Measurements from ENCODE around the gene NRSN1. TPM values are rescaled to one million over a fixed set of nuclear protein-coding genes. Genes with fewer than 3 reads are reported as not detected.
A peak's percentile ranks its signal among the peaks of the same experiment; 100 is the strongest.

NRSN1 gene, protein sequence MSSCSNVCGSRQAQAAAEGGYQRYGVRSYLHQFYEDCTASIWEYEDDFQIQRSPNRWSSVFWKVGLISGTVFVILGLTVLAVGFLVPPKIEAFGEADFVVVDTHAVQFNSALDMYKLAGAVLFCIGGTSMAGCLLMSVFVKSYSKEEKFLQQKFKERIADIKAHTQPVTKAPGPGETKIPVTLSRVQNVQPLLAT
- total RNA-seq (not detected), total RNA-seq (0 reads per million in 29 experiments)
- not detected for total RNA-seq (2013)

DNA sequence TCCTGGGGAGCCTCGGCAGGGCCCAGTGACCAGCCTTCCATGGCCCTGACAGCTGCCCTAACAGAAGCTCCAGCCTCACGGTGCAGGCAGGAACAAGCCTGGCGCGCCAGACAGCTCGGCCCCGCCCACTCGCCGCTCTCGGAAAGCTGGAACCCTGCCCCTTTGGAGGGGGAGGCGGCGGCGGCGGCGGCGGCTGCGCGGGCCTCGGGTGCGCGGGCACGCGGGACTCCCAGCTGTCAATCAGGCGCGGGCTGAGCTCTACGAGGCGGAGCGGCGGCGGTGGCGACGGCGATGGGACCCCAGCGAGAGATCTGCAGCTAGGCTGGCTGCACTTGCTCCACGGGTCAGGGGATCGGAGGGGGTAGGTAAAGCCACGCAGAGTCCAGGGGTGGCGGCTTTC, at the start of gene NRSN1:
Gene NRSN1 (plus strand): TSS at position 236 of the 400 bp plus-strand sequence. CDS start 8,113 bp downstream, outside the sequence.
- Mint-ChIP-seq H3K4me3 (peak within 1 kb of the TSS in 1 of 3 donors; percentile 12), H3K36me3 (no peaks in the 10 kb centered on the region), H3K27me3 (peaks cover 31 to 45% of the 10 kb centered on the region in 2 donors), H3K27ac (no peak within 1 kb of the TSS), H3K4me1 (peaks cover 0 to 8% (median 7%) of the 10 kb centered on the region in 3 donors), H3K9me3 (peaks cover 0 to 8% (median 5%) of the 10 kb centered on the region in 3 donors)
- 8% methylated on average over 33 of the region's 37 CpGs for WGBS (ENCODE audit: insufficient coverage)
- H3K4me3 ChIP-seq (ENCODE audit: control insufficient read depth in 1 of 2, extremely low read depth in 1 of 2, low read length in 1 of 2) = no peak within 1 kb of the TSS
- no peak within 1 kb of the TSS for H3K27ac ChIP-seq (ENCODE audit: low read length)
- H3K4me1 ChIP-seq (ENCODE audit: control insufficient read depth in 1 of 2, extremely low read depth in 1 of 2, insufficient read depth in 2 of 2, low read length in 2 of 2) = no peaks in the 10 kb centered on the region
- H3K27me3 ChIP-seq (replicated peaks in 1 of 2; ENCODE audit: control insufficient read depth in 2 of 2, extremely low read depth in 1 of 2, insufficient read depth in 2 of 2, low read length in 1 of 2) = peaks cover 0 to 2% of the 10 kb centered on the region in 2 experiments
- no peak for DNase-seq
- CTCF ChIA-PET = no interaction called here
- no peaks in the 10 kb centered on the region for H3K36me3 ChIP-seq (ENCODE audit: control insufficient read depth in 2 of 2, extremely low read depth in 1 of 2, insufficient read depth in 1 of 2, low read length in 1 of 2)
- no peak for ATAC-seq (replicated peaks in 1 of 4)
- H3K9me3 ChIP-seq = no peaks in the 10 kb centered on the region
- POLR2A ChIA-PET = no interaction called here

DNA sequence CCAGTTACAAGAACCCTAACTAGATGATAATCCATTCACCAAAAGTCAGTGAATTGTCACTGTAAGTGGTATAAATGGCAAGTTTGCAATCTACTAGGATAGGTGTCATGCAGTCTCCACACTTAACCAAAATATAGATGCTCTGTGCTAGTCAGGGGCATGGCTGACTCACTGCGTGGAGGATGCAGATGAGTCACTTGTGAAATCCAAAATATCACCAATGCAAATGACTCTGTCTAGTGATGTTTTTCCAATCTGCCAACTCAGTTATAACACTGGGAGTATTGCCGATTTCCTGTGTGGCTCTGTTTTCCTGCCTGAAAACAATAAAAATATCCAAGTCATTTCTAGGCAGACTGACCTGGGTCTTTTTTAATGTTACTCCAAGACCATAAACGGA, 47.8 kb upstream of the NRSN1 start:
- H3K4me1 ChIP-seq (ENCODE audit: control insufficient read depth in 1 of 2, extremely low read depth in 1 of 2, insufficient read depth in 2 of 2, low read length in 2 of 2) = no peaks in the 10 kb centered on the region
- H3K36me3 ChIP-seq (ENCODE audit: control insufficient read depth in 2 of 2, extremely low read depth in 1 of 2, insufficient read depth in 1 of 2, low read length in 1 of 2) = no peaks in the 10 kb centered on the region
- no peaks in the 10 kb centered on the region for H3K9me3 ChIP-seq
- H3K27ac Mint-ChIP-seq = no peak overlapping the region
- ChIA-PET POLR2A (no interaction called here), CTCF (no interaction called here)
- no peak overlapping the region for H3K4me3 Mint-ChIP-seq
- 83% methylated on average over 1 of the region's 3 CpGs for WGBS (ENCODE audit: insufficient coverage)
- no peaks in the 10 kb centered on the region for H3K27me3 ChIP-seq (replicated peaks in 1 of 2; ENCODE audit: control insufficient read depth in 2 of 2, extremely low read depth in 1 of 2, insufficient read depth in 2 of 2, low read length in 1 of 2)
- H3K9me3 Mint-ChIP-seq = peaks cover 0 to 5% (median 0%) of the 10 kb centered on the region in 3 donors
- H3K4me1 Mint-ChIP-seq = no peaks in the 10 kb centered on the region
- peaks cover 8 to 10% of the 10 kb centered on the region in 2 donors for H3K27me3 Mint-ChIP-seq
- H3K4me3 ChIP-seq (ENCODE audit: control insufficient read depth in 1 of 2, extremely low read depth in 1 of 2, low read length in 1 of 2) = no peak overlapping the region
- ATAC-seq (replicated peaks in 1 of 4) = no peak
- H3K36me3 Mint-ChIP-seq = no peaks in the 10 kb centered on the region
- DNase-seq = no peak
- no peak overlapping the region for H3K27ac ChIP-seq (ENCODE audit: low read length)

DNA sequence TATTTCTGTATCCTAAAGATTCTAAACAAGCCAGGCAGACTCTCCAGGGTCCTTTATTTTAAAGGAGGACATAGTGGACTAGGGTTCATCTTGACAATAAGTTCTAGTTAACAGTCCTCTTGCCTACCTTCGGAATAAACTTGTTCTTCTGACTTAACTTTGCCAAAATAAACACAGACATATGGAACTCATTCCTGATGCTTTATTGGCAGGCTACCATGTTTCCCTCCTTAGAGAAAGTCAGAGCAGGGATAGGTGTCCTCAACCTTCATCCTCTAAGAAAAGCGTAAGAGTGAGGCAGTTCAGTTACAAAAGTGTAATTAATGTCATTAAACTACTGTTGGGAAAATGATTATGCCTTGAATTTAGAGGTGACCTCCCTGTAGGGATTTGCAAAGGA, 46.9 kb upstream of the NRSN1 start:
- Histone ChIP-seq H3K4me1 (ENCODE audit: control insufficient read depth in 1 of 2, extremely low read depth in 1 of 2, insufficient read depth in 2 of 2, low read length in 2 of 2) (no peaks in the 10 kb centered on the region), H3K4me3 (ENCODE audit: control insufficient read depth in 1 of 2, extremely low read depth in 1 of 2, low read length in 1 of 2) (no peak overlapping the region), H3K9me3 (no peaks in the 10 kb centered on the region), H3K27me3 (replicated peaks in 1 of 2; ENCODE audit: control insufficient read depth in 2 of 2, extremely low read depth in 1 of 2, insufficient read depth in 2 of 2, low read length in 1 of 2) (no peaks in the 10 kb centered on the region), H3K36me3 (ENCODE audit: control insufficient read depth in 2 of 2, extremely low read depth in 1 of 2, insufficient read depth in 1 of 2, low read length in 1 of 2) (no peaks in the 10 kb centered on the region), H3K27ac (ENCODE audit: low read length) (no peak overlapping the region)
- no peak overlapping the region for H3K27ac Mint-ChIP-seq
- no peaks in the 10 kb centered on the region for H3K4me1 Mint-ChIP-seq
- no peaks in the 10 kb centered on the region for H3K36me3 Mint-ChIP-seq
- H3K4me3 Mint-ChIP-seq = no peak overlapping the region
- WGBS (ENCODE audit: insufficient coverage) = no CpG with 5 or more reads among the region's 2 CpGs
- no peak for ATAC-seq (replicated peaks in 1 of 4)
- peaks cover 0 to 5% (median 0%) of the 10 kb centered on the region in 3 donors for H3K9me3 Mint-ChIP-seq
- ChIA-PET POLR2A (no interaction called here), CTCF (no interaction called here)
- H3K27me3 Mint-ChIP-seq = peaks cover 8 to 10% of the 10 kb centered on the region in 2 donors
- DNase-seq = no peak

DNA sequence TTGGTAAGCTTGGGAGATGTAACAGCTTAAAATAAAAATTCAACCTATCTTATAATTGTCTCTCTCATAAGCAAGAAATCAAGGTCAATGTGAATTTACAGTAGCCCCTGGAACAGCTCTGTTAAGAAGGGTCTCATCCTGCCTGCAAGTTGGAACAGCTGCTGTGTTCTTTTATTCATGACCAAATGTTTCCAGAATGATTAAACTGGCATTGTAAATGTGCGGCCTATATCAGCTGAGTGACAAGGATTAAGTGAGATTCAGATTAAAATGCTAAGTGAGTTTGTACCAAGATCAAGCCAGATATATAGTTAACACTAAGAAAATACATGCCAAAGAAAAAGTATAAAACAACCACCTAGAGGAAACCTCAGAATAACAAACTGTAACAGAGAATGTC, 45.3 kb upstream of the NRSN1 start:
- H3K4me1 Mint-ChIP-seq = no peaks in the 10 kb centered on the region
- no CpG with 5 or more reads among the region's 1 CpG for WGBS (ENCODE audit: insufficient coverage)

DNA sequence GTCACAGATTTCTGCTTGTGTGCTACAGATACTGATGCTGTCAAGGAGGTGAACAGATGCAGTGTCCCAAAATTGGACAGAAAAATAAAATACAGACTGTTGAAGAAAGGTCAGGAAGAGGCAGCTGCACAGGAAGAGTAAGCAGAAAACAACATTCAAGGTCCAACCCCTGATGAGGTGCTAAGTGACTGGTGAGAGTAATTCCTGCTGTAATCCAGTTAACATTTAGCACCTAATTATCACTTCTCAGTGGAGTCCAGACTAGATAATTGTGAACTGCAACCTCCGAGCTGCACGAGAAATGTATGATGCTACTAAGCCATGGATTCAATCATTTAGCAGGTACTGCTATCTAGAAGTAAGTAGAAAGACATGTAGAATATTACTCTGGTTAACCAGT, 36.3 kb upstream of the NRSN1 start:
- Mint-ChIP-seq H3K4me1 (no peaks in the 10 kb centered on the region), H3K27ac (no peak overlapping the region), H3K36me3 (no peaks in the 10 kb centered on the region), H3K4me3 (no peak overlapping the region), H3K9me3 (peaks cover 0 to 2% (median 0%) of the 10 kb centered on the region in 3 donors), H3K27me3 (no peaks in the 10 kb centered on the region)
- no peak for DNase-seq
- CTCF ChIA-PET = no interaction called here
- POLR2A ChIA-PET = no interaction called here
- H3K4me1 ChIP-seq (ENCODE audit: control insufficient read depth in 1 of 2, extremely low read depth in 1 of 2, insufficient read depth in 2 of 2, low read length in 2 of 2) = no peaks in the 10 kb centered on the region
- ATAC-seq (replicated peaks in 1 of 4) = no peak
- no CpG with 5 or more reads among the region's 2 CpGs for WGBS (ENCODE audit: insufficient coverage)
- no peaks in the 10 kb centered on the region for H3K36me3 ChIP-seq (ENCODE audit: control insufficient read depth in 2 of 2, extremely low read depth in 1 of 2, insufficient read depth in 1 of 2, low read length in 1 of 2)
- no peak overlapping the region for H3K4me3 ChIP-seq (ENCODE audit: control insufficient read depth in 1 of 2, extremely low read depth in 1 of 2, low read length in 1 of 2)
- H3K9me3 ChIP-seq = no peaks in the 10 kb centered on the region
- no peak overlapping the region for H3K27ac ChIP-seq (ENCODE audit: low read length)
- H3K27me3 ChIP-seq (replicated peaks in 1 of 2; ENCODE audit: control insufficient read depth in 2 of 2, extremely low read depth in 1 of 2, insufficient read depth in 2 of 2, low read length in 1 of 2) = no peaks in the 10 kb centered on the region

More for the DNA sequence above, 45.3 kb upstream of the NRSN1 start:
- Histone ChIP-seq H3K27ac (ENCODE audit: low read length) (no peak overlapping the region), H3K27me3 (replicated peaks in 1 of 2; ENCODE audit: control insufficient read depth in 2 of 2, extremely low read depth in 1 of 2, insufficient read depth in 2 of 2, low read length in 1 of 2) (no peaks in the 10 kb centered on the region), H3K4me1 (ENCODE audit: control insufficient read depth in 1 of 2, extremely low read depth in 1 of 2, insufficient read depth in 2 of 2, low read length in 2 of 2) (no peaks in the 10 kb centered on the region), H3K36me3 (ENCODE audit: control insufficient read depth in 2 of 2, extremely low read depth in 1 of 2, insufficient read depth in 1 of 2, low read length in 1 of 2) (no peaks in the 10 kb centered on the region), H3K4me3 (ENCODE audit: control insufficient read depth in 1 of 2, extremely low read depth in 1 of 2, low read length in 1 of 2) (no peak overlapping the region), H3K9me3 (no peaks in the 10 kb centered on the region)
- H3K4me3 Mint-ChIP-seq = no peak overlapping the region
- peaks cover 8 to 10% of the 10 kb centered on the region in 2 donors for H3K27me3 Mint-ChIP-seq
- ATAC-seq (replicated peaks in 1 of 4) (no peak), DNase-seq (no peak)
- H3K27ac Mint-ChIP-seq = no peak overlapping the region
- no peaks in the 10 kb centered on the region for H3K36me3 Mint-ChIP-seq
- ChIA-PET POLR2A (no interaction called here), CTCF (no interaction called here)
- H3K9me3 Mint-ChIP-seq = peaks cover 0 to 5% (median 0%) of the 10 kb centered on the region in 3 donors

DNA sequence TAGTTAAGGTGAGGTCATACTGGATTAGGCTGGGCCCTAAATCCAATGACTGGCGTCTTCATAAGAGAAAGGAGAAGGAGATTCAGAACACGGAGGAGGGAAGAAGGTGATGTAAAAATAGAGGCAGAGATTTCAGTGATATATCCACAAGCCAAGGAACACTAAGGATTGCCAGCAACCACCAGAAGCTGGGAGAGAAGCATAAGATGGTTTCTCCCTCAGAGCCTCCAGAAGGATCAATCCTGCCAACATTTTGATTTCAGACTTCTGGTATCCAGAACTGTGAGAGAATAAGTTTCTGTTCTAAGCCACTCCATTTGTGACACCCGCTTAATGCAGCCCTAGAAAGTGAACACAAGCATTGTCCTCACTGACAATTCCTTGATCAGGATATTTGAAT, 33.6 kb upstream of the NRSN1 start:
- H3K27me3 Mint-ChIP-seq = peaks cover 6 to 10% of the 10 kb centered on the region in 2 donors
- Histone ChIP-seq H3K4me3 (ENCODE audit: control insufficient read depth in 1 of 2, extremely low read depth in 1 of 2, low read length in 1 of 2) (no peak overlapping the region), H3K9me3 (no peaks in the 10 kb centered on the region), H3K4me1 (ENCODE audit: control insufficient read depth in 1 of 2, extremely low read depth in 1 of 2, insufficient read depth in 2 of 2, low read length in 2 of 2) (no peaks in the 10 kb centered on the region), H3K27ac (ENCODE audit: low read length) (no peak overlapping the region), H3K27me3 (replicated peaks in 1 of 2; ENCODE audit: control insufficient read depth in 2 of 2, extremely low read depth in 1 of 2, insufficient read depth in 2 of 2, low read length in 1 of 2) (no peaks in the 10 kb centered on the region), H3K36me3 (ENCODE audit: control insufficient read depth in 2 of 2, extremely low read depth in 1 of 2, insufficient read depth in 1 of 2, low read length in 1 of 2) (no peaks in the 10 kb centered on the region)
- no peaks in the 10 kb centered on the region for H3K4me1 Mint-ChIP-seq
- H3K36me3 Mint-ChIP-seq = no peaks in the 10 kb centered on the region
- no peak overlapping the region for H3K4me3 Mint-ChIP-seq
- 60% methylated on average over 2 of the region's 3 CpGs for WGBS (ENCODE audit: insufficient coverage)
- no peak for ATAC-seq (replicated peaks in 1 of 4)
- DNase-seq = no peak
- CTCF ChIA-PET = no interaction called here
- POLR2A ChIA-PET = no interaction called here
- no peak overlapping the region for H3K27ac Mint-ChIP-seq
- H3K9me3 Mint-ChIP-seq = peaks cover 0 to 2% (median 0%) of the 10 kb centered on the region in 3 donors

DNA sequence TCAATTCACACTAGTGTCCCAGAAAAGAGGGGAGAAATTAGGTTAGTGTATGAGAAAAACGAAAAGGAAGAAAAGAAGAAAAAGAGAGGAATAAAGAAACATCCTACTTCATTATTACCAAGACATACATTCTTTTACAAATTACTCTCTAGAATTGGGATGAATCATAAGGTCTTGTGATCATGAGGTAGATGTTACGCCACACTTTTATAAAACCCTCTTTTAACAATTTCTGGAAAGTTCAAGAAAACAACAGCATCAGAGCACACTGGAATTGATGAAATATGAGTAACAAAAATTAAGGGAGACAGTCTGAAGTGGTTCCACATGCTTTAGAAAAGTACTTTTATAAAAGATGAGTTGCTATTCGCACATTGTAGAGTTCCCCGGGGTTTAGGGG, 32.6 kb upstream of the NRSN1 start:
- Mint-ChIP-seq H3K36me3 (no peaks in the 10 kb centered on the region), H3K4me1 (no peaks in the 10 kb centered on the region), H3K9me3 (peaks cover 0 to 2% (median 0%) of the 10 kb centered on the region in 3 donors), H3K4me3 (no peak overlapping the region), H3K27ac (no peak overlapping the region), H3K27me3 (peaks cover 6 to 12% of the 10 kb centered on the region in 2 donors)
- H3K4me1 ChIP-seq (ENCODE audit: control insufficient read depth in 1 of 2, extremely low read depth in 1 of 2, insufficient read depth in 2 of 2, low read length in 2 of 2) = no peaks in the 10 kb centered on the region
- no CpG with 5 or more reads among the region's 4 CpGs for WGBS (ENCODE audit: insufficient coverage)
- no peak overlapping the region for H3K4me3 ChIP-seq (ENCODE audit: control insufficient read depth in 1 of 2, extremely low read depth in 1 of 2, low read length in 1 of 2)
- POLR2A ChIA-PET = no interaction called here
- CTCF ChIA-PET = no interaction called here
- H3K36me3 ChIP-seq (ENCODE audit: control insufficient read depth in 2 of 2, extremely low read depth in 1 of 2, insufficient read depth in 1 of 2, low read length in 1 of 2) = no peaks in the 10 kb centered on the region
- H3K27ac ChIP-seq (ENCODE audit: low read length) = no peak overlapping the region
- DNase-seq = no peak
- no peak for ATAC-seq (replicated peaks in 1 of 4)
- H3K27me3 ChIP-seq (replicated peaks in 1 of 2; ENCODE audit: control insufficient read depth in 2 of 2, extremely low read depth in 1 of 2, insufficient read depth in 2 of 2, low read length in 1 of 2) = no peaks in the 10 kb centered on the region
- no peaks in the 10 kb centered on the region for H3K9me3 ChIP-seq
